Thyroid gland (tissue), 4 donors: Measurements from ENCODE around the gene NR6A1. TPM values are rescaled to one million over a fixed set of nuclear protein-coding genes. Genes with fewer than 3 reads are reported as not detected.

ENCODE experiments used
- DNase-seq, 2 donors: peaks; one replicate each; pipeline ENCODE4 v3.0.0-alpha.2; 2019
- H3K27ac ChIP-seq, 3 donors: fragments of 200-600 bp; sonication (generic); 1 replicate in 2 of 3; 2 replicates in 1 of 3; pipeline ENCODE4 v1.5.1; 2016 to 2019; ENCODE audit warnings: mild to moderate bottlenecking in 1 of 3, moderate library complexity in 1 of 3
- H3K27me3 ChIP-seq: fragments of 200-600 bp; sonication (generic); one replicate; pipeline ENCODE4 v1.5.1; 2019
- H3K36me3 ChIP-seq, 2 donors: fragments of 200-600 bp; sonication (generic); one replicate each; pipeline ENCODE4 v1.5.1; 2016 to 2019
- H3K4me1 ChIP-seq, 2 donors: fragments of 200-600 bp; sonication (generic); one replicate each; pipeline ENCODE4 v1.5.1; 2017 to 2019
- H3K4me3 ChIP-seq, 3 donors: fragments of 200-600 bp; sonication (generic); replicated peaks in 1 of 3; 1 replicate in 2 of 3; 2 replicates in 1 of 3; pipeline ENCODE4 v1.5.1; 2016; ENCODE audit warnings: mild to moderate bottlenecking in 1 of 3
- H3K9me3 ChIP-seq: fragments of 200-600 bp; sonication (generic); one replicate; pipeline ENCODE4 v1.5.1; 2017
- CTCF ChIP-seq, 6 experiments: fragments of 200-600 bp in 3 of 6; fragments of 450-650 bp in 3 of 6; sonication (generic) in 3 of 6; IDR thresholded peaks; one replicate each; pipeline ENCODE4 v1.5.1; 2016 to 2019; ENCODE audit warnings: antibody characterized with exemption in 6 of 6, mild to moderate bottlenecking in 2 of 6, inconsistent platforms in 1 of 6, moderate library complexity in 1 of 6
- POLR2A ChIP-seq, 2 donors: fragments of 450-650 bp; IDR thresholded peaks; one replicate each; pipeline ENCODE4 v1.6.1; 2017; ENCODE audit warnings: antibody characterized with exemption in 2 of 2, mild to moderate bottlenecking in 2 of 2, moderate library complexity in 1 of 2
- WGBS, 2 donors: methylation state at CpG; one replicate each; pipeline ENCODE4 v1.1.5; 2017; 5-methylcytosine and 5-hydroxymethylcytosine counted together
- intact Hi-C: fragments of 100-400 bp; cut with DNase I; formaldehyde crosslinking; loops from one replicate; pipeline ENCODE4 v1.15.1; 2023
- total RNA-seq, 4 donors: library from RNA; depleted of rRNA; stranded (reverse); fragments of >200 nt; gene quantifications; one replicate each; pipeline ENCODE4 v1.2.3, GENCODE V29; 2016

NR6A1 gene
- total RNA-seq, 4 donors from 2014 or later = 15.3 to 25.0 (median 19.3) TPM

DNA sequence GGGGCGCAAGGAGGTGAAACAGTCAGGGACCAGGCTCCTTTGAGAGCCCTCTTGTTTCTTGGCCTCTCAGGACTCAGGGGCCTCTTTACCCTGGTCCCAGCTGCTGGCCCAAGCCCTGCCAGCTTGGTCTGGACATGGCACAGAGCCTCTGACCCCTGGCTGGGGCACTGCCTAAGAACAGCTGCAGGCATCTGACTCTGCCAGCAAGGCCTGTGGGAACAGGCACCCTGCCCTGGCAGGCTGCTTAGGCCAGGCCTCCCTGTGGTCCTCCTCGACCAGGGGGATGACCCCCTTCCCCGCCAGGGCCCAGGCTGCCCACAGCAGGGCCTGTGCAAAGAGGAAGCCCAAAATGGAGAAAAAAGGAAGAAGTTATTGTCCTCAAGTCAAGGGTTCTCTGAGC is 31.3 kb upstream of the NR6A1 start:
- WGBS, 2 donors = 88 to 100% methylated on average over 1 of the region's 3 CpGs
- Histone ChIP-seq H3K9me3 (no peaks in the 10 kb centered on the region), H3K27me3 (no peaks in the 10 kb centered on the region), H3K36me3 (no peaks in the 10 kb centered on the region), H3K4me1 (peaks cover 12 to 23% of the 10 kb centered on the region in 2 donors), H3K27ac (no peak overlapping the region), H3K4me3 (no peak overlapping the region)
- no peak for DNase-seq
- TF ChIP-seq POLR2A (IDR thresholded peaks at IDR 0.05) (no peak), CTCF (IDR thresholded peaks at IDR 0.05) (no peak)
- intact Hi-C loops = no loop called here

- no peak for DNase-seq
- Histone ChIP-seq H3K4me3 (no peak overlapping the region), H3K36me3 (no peaks in the 10 kb centered on the region), H3K27ac (peak overlapping the region in 1 of 3 donors; percentile 12), H3K9me3 (no peaks in the 10 kb centered on the region), H3K27me3 (no peaks in the 10 kb centered on the region), H3K4me1 (peaks cover 18 to 27% of the 10 kb centered on the region in 2 donors)
- intact Hi-C loops = no loop called here
- WGBS, 2 donors = 91 to 94% methylated on average over 6 of the region's 6 CpGs
- TF ChIP-seq CTCF (IDR thresholded peaks at IDR 0.05) (no peak), POLR2A (IDR thresholded peaks at IDR 0.05) (no peak)
These were observed 30.2 kb upstream of the NR6A1 start for GRCh38 chr9:124801356-124801755.

- no peaks in the 10 kb centered on the region for H3K27me3 ChIP-seq
- TF ChIP-seq CTCF (IDR thresholded peaks at IDR 0.05) (no peak), POLR2A (IDR thresholded peaks at IDR 0.05) (no peak)
- H3K4me1 ChIP-seq = peaks cover 18 to 31% of the 10 kb centered on the region in 2 donors
- WGBS, 2 donors = 69 to 81% methylated on average over 15 of the region's 15 CpGs
- H3K9me3 ChIP-seq = no peaks in the 10 kb centered on the region
- no peaks in the 10 kb centered on the region for H3K36me3 ChIP-seq
- H3K4me3 ChIP-seq = no peak overlapping the region
- intact Hi-C loops = no loop called here
- peak overlapping the region in 1 of 3 donors; percentile 12 for H3K27ac ChIP-seq
- DNase-seq = peak; percentile 23 to 27
These were observed 29.5 kb upstream of the NR6A1 start for GRCh38 chr9:124800306-124801259.

GRCh38 chr9:124799274-124800006 is 28.3 kb upstream of the NR6A1 start:
- no peaks in the 10 kb centered on the region for H3K36me3 ChIP-seq
- peaks cover 18 to 40% of the 10 kb centered on the region in 2 donors for H3K4me1 ChIP-seq
- WGBS, 2 donors = 84 to 89% methylated on average over 7 to 9 of the region's 13 CpGs
- H3K27ac ChIP-seq = peak overlapping the region in 1 of 3 donors; percentile 12
- H3K4me3 ChIP-seq = no peak overlapping the region
- TF ChIP-seq POLR2A (IDR thresholded peaks at IDR 0.05) (no peak), CTCF (IDR thresholded peaks at IDR 0.05) (no peak)
- intact Hi-C loops = no loop called here
- H3K27me3 ChIP-seq = no peaks in the 10 kb centered on the region
- H3K9me3 ChIP-seq = no peaks in the 10 kb centered on the region
- no peak for DNase-seq
